ENCODE measurements around the gene PTPRC.

- TF ChIP-seq ARNT (IDR thresholded peaks at IDR 0.05) (no peak), TARDBP (IDR thresholded peaks at IDR 0.05) (no peak), FOXA1 (IDR thresholded peaks at IDR 0.05) (no peak), BHLHE40 (IDR thresholded peaks at IDR 0.05; ENCODE audit: borderline replicate concordance) (no peak), FOXK2 (IDR thresholded peaks at IDR 0.05) (no peak), SUZ12 (IDR thresholded peaks at IDR 0.05) (no peak), CTBP1 (IDR thresholded peaks at IDR 0.05; ENCODE audit: borderline replicate concordance) (no peak), LEF1 (IDR thresholded peaks at IDR 0.05; ENCODE audit: borderline replicate concordance) (no peak), SP1 (IDR thresholded peaks at IDR 0.05) (no peak)
Observed at GRCh38 chr1:198643808-198644207, 5.0 kb downstream of the PTPRC start.

All from HEK293T (cell line).